ENCODE data around the gene ARHGDIA. TPM values are rescaled to one million over a fixed set of nuclear protein-coding genes. Genes with fewer than 3 reads are reported as not detected.

The ARHGDIA gene
- total RNA-seq, 1 experiment from 2014 or later = 667 TPM

DNA sequence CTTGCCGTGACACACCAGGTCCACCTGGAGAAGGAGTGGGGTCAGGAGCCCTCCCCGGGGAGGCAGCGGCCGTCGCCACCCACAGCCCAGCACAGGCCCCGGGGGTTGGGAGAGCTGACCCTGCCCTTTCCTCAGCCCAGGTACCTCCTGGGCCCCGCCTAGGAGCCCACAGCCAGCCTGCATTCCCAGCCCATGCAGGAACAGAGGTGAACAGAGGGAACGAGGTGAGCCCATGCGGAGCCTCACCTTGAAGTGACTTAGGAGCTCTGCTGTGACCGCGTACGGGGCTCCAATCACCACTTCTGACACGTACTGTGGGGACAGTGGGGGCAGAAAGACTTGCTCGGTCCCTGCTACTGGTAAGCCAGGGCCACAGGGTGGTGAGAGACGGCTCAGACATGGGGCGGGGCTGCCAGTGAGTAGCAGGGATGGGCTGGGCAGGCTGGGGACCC is 34.3 kb upstream of the ARHGDIA start:
- BruUV-seq (replicated peaks) = no TSS peak
- no peak overlapping the region for H3K4me3 ChIP-seq (ENCODE audit: low read depth, low read length, poor library complexity, severe bottlenecking)
- TF ChIP-seq, protein P1, sequence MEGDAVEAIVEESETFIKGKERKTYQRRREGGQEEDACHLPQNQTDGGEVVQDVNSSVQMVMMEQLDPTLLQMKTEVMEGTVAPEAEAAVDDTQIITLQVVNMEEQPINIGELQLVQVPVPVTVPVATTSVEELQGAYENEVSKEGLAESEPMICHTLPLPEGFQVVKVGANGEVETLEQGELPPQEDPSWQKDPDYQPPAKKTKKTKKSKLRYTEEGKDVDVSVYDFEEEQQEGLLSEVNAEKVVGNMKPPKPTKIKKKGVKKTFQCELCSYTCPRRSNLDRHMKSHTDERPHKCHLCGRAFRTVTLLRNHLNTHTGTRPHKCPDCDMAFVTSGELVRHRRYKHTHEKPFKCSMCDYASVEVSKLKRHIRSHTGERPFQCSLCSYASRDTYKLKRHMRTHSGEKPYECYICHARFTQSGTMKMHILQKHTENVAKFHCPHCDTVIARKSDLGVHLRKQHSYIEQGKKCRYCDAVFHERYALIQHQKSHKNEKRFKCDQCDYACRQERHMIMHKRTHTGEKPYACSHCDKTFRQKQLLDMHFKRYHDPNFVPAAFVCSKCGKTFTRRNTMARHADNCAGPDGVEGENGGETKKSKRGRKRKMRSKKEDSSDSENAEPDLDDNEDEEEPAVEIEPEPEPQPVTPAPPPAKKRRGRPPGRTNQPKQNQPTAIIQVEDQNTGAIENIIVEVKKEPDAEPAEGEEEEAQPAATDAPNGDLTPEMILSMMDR (conservative IDR thresholded peaks at IDR 0.05; ENCODE audit: low read depth, low read length) = no peak
- no peak for TF ChIP-seq EZH2 (IDR thresholded peaks at IDR 0.05; ENCODE audit: borderline replicate concordance, low read depth, low read length, poor library complexity, severe bottlenecking)
- peaks cover 30% of the 10 kb centered on the region for H3K36me3 ChIP-seq (ENCODE audit: insufficient read depth, low read length, poor library complexity, severe bottlenecking)
- DNase-seq (ENCODE audit: low spot score) = no peak
- no peak overlapping the region for H3K27ac ChIP-seq (ENCODE audit: low read depth, low read length, poor library complexity, severe bottlenecking)
- H3K27me3 ChIP-seq (replicated peaks; ENCODE audit: insufficient read depth, low read depth, low read length, poor library complexity) = no peaks in the 10 kb centered on the region
- H3K9me3 ChIP-seq (ENCODE audit: low read depth, low read length, poor library complexity, severe bottlenecking) = no peaks in the 10 kb centered on the region
- ChIA-PET POLR2A (ENCODE audit: low non-redundant PET) (no interaction called here), CTCF (no interaction called here)
- intact Hi-C loops (cut with micrococcal nuclease; ENCODE audit: unreplicated experiment) = no loop called here
- peaks cover 10% of the 10 kb centered on the region for H3K4me1 ChIP-seq (ENCODE audit: insufficient read depth, low read length, poor library complexity, severe bottlenecking)

DNA sequence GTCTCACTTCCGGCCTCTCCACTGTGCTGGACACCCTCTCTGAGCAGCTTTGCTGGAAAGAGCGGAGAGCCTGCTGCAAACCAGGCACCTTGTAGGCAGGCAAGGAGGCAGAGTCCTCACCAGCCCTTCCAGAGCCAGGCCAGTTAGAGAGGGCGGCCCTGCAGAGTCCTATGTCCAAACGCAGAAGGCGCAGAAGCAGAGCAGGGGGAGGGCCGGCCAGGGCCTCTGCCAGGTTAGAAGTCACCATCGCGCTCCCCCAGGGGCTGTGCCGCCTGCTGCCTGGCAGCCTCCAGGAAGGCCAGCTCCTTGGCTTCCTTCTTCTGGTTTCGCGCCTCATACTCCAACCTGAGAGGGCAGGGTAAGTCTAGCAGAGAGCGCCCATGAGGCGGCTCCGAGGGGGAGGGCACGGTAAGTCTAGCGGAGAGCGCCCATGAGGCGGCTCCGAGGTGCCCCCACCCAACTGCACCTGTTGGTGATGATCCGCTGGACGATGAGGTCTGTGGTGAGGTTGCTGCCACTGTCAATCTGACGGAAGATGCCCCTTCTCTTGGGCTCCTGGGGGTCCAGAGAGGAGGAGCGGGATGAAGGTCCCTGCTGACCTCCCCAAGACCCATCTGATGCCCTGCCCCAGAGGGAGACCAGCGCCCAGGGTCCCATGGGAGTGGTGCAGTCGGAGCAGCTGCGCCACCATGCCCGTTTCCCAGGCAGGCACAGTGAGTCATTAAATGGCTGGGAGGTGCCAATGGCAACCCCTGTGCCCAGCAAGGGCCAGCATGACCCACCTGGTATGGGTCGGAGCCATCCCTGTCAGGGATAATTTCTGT is 33.7 kb upstream of the ARHGDIA start:
- ChIA-PET CTCF (no interaction called here), POLR2A (ENCODE audit: low non-redundant PET) (no interaction called here)
- DNase-seq (ENCODE audit: low spot score) = no peak
- Histone ChIP-seq H3K4me3 (ENCODE audit: low read depth, low read length, poor library complexity, severe bottlenecking) (no peak overlapping the region), H3K36me3 (ENCODE audit: insufficient read depth, low read length, poor library complexity, severe bottlenecking) (peaks cover 33% of the 10 kb centered on the region), H3K9me3 (ENCODE audit: low read depth, low read length, poor library complexity, severe bottlenecking) (no peaks in the 10 kb centered on the region), H3K4me1 (ENCODE audit: insufficient read depth, low read length, poor library complexity, severe bottlenecking) (peaks cover 5% of the 10 kb centered on the region), H3K27ac (ENCODE audit: low read depth, low read length, poor library complexity, severe bottlenecking) (no peak overlapping the region), H3K27me3 (replicated peaks; ENCODE audit: insufficient read depth, low read depth, low read length, poor library complexity) (no peaks in the 10 kb centered on the region)
- TF ChIP-seq, protein P1 (conservative IDR thresholded peaks at IDR 0.05; ENCODE audit: low read depth, low read length) = no peak
- no peak for TF ChIP-seq EZH2 (IDR thresholded peaks at IDR 0.05; ENCODE audit: borderline replicate concordance, low read depth, low read length, poor library complexity, severe bottlenecking)
- TSS peak; percentile 33 for BruUV-seq (replicated peaks)
- intact Hi-C loops (cut with micrococcal nuclease; ENCODE audit: unreplicated experiment) = no loop called here

DNA sequence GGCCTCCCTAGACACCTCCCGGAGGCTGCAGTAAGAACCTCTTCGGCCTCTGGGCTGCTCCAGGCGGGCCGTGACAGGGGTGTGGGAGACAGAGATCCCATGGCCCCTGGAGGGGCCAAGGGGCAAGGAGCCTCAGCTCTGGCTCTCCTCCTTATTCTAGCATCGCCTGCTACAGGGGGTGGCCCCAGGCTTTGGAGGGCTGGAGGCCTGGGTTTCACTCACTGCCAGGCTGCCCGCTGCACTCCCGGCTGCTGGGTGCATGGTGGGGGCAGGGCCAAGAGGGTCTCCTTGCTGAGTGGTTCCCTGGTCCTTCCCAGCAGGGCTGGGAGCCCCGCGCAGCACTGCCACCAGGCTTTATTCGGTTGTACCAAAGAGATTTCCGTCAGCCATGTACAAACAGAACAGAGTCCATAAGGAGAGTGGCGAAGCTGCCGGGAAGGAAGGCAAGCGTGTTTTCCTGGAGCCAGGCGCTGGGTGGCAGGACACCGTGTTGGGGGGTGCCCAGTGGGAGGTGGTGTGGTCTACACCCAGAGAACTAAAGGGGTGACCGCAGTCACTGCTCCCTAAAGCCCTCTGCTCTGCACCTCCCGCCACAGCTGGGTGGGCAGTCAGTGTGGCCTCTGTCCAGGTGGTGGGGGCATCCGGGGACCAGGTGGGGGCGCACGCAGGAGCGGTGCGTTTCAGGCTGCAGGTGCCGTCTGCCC is 32.9 kb upstream of the ARHGDIA start:
- TF ChIP-seq, protein P1 (conservative IDR thresholded peaks at IDR 0.05; ENCODE audit: low read depth, low read length) = no peak
- TF ChIP-seq EZH2 (IDR thresholded peaks at IDR 0.05; ENCODE audit: borderline replicate concordance, low read depth, low read length, poor library complexity, severe bottlenecking) = no peak
- Histone ChIP-seq H3K9me3 (ENCODE audit: low read depth, low read length, poor library complexity, severe bottlenecking) (no peaks in the 10 kb centered on the region), H3K4me3 (ENCODE audit: low read depth, low read length, poor library complexity, severe bottlenecking) (no peak overlapping the region), H3K27ac (ENCODE audit: low read depth, low read length, poor library complexity, severe bottlenecking) (no peak overlapping the region), H3K4me1 (ENCODE audit: insufficient read depth, low read length, poor library complexity, severe bottlenecking) (peaks cover 6% of the 10 kb centered on the region), H3K27me3 (replicated peaks; ENCODE audit: insufficient read depth, low read depth, low read length, poor library complexity) (no peaks in the 10 kb centered on the region), H3K36me3 (ENCODE audit: insufficient read depth, low read length, poor library complexity, severe bottlenecking) (peaks cover 35% of the 10 kb centered on the region)
- CTCF ChIA-PET = no interaction called here
- DNase-seq (ENCODE audit: low spot score) = no peak
- no TSS peak for BruUV-seq (replicated peaks)
- intact Hi-C loops (cut with micrococcal nuclease; ENCODE audit: unreplicated experiment) = no loop called here
- POLR2A ChIA-PET (ENCODE audit: low non-redundant PET) = no interaction called here

All from A673 (cell line).